HG02642 (cell line): ENCODE data around the gene TUBGCP6.

ENCODE experiments used
- ATAC-seq: cut with Tn5 transposase; IDR thresholded peaks from one replicate; pipeline ENCODE4 v1.9.1; 2021; ENCODE audit warnings: mild to moderate bottlenecking; ENCODE audit not compliant: unreplicated experiment, poor library complexity

The TUBGCP6 gene

GRCh38 chr22:50201191-50202129 is 43.4 kb downstream of the TUBGCP6 start:
- peak; percentile 25 for ATAC-seq

GRCh38 chr22:50200461-50201190 is 44.2 kb downstream of the TUBGCP6 start, which contains the start of gene SELENOO:
SELENOO (plus strand) TSS chr22:50201011; CDS start chr22:50201037, 26 bp downstream.
- ATAC-seq = peak; percentile 70

- peak; percentile 2 for ATAC-seq
Observed at GRCh38 chr22:50199829-50200460, 44.9 kb downstream of the TUBGCP6 start.

- ATAC-seq = no peak
Observed at GRCh38 chr22:50199251-50199721, 45.5 kb downstream of the TUBGCP6 start.

- no peak for ATAC-seq
Observed at GRCh38 chr22:50198624-50199017, 46.2 kb downstream of the TUBGCP6 start.

- no peak for ATAC-seq
Observed at GRCh38 chr22:50197856-50198623, 46.8 kb downstream of the TUBGCP6 start.

GRCh38 chr22:50197000-50197800 is 47.6 kb downstream of the TUBGCP6 start:
- ATAC-seq = no peak

- no peak for ATAC-seq
Observed at GRCh38 chr22:50196256-50196655, 48.6 kb downstream of the TUBGCP6 start.

- no peak for ATAC-seq
Observed at GRCh38 chr22:50194037-50194805, 50.6 kb downstream of the TUBGCP6 start.

- no peak for ATAC-seq
Observed at GRCh38 chr22:50193621-50194020, 51.2 kb downstream of the TUBGCP6 start.

- ATAC-seq = no peak
Observed at GRCh38 chr22:50192436-50193204, 52.2 kb downstream of the TUBGCP6 start.

- ATAC-seq = no peak
Observed at GRCh38 chr22:50190941-50191741, 53.7 kb downstream of the TUBGCP6 start.

- ATAC-seq = peak; percentile 44
Observed at GRCh38 chr22:50190182-50190940, 54.5 kb downstream of the TUBGCP6 start.

- ATAC-seq = no peak
Observed at GRCh38 chr22:50189849-50190181, 55.0 kb downstream of the TUBGCP6 start.

GRCh38 chr22:50189184-50189848 is 55.5 kb downstream of the TUBGCP6 start:
- no peak for ATAC-seq

GRCh38 chr22:50188356-50188755 is 56.5 kb downstream of the TUBGCP6 start:
- no peak for ATAC-seq
